HG02885 (cell line): Measurements from ENCODE around the gene CD200R1L.

ENCODE experiments used
- ATAC-seq: cut with Tn5 transposase; IDR thresholded peaks from one replicate; pipeline ENCODE4 v1.9.1; 2021; ENCODE audit warnings: mild to moderate bottlenecking; ENCODE audit not compliant: unreplicated experiment, poor library complexity

CD200R1L gene

GRCh38 chr3:112822064-112823055 is 24.3 kb downstream of the CD200R1L start:
- no peak for ATAC-seq

- no peak for ATAC-seq
These were observed 28.4 kb downstream of the CD200R1L start for GRCh38 chr3:112818289-112818688.

GRCh38 chr3:112817797-112818196 is 28.9 kb downstream of the CD200R1L start:
- no peak for ATAC-seq

- no peak for ATAC-seq
These were observed 29.4 kb downstream of the CD200R1L start for GRCh38 chr3:112817271-112817670.

GRCh38 chr3:112815981-112816380 is 30.7 kb downstream of the CD200R1L start:
- ATAC-seq, result no peak

GRCh38 chr3:112814266-112814665 is 32.4 kb downstream of the CD200R1L start:
- ATAC-seq, result no peak

GRCh38 chr3:112813723-112814171 is 32.9 kb downstream of the CD200R1L start:
- peak; percentile 73 for ATAC-seq

GRCh38 chr3:112813016-112813415 is 33.6 kb downstream of the CD200R1L start:
- no peak for ATAC-seq

- ATAC-seq, result no peak
These were observed 34.6 kb downstream of the CD200R1L start for GRCh38 chr3:112811917-112812660.

GRCh38 chr3:112811131-112811884 is 35.4 kb downstream of the CD200R1L start:
- ATAC-seq, result no peak

GRCh38 chr3:112810561-112810960 is 36.1 kb downstream of the CD200R1L start:
- ATAC-seq, result no peak

GRCh38 chr3:112808136-112808535 is 38.5 kb downstream of the CD200R1L start:
- ATAC-seq, result no peak

GRCh38 chr3:112807685-112808084 is 39.0 kb downstream of the CD200R1L start:
- ATAC-seq, result no peak

GRCh38 chr3:112806903-112807302 is 39.8 kb downstream of the CD200R1L start:
- ATAC-seq, result no peak

- no peak for ATAC-seq
These were observed 41.5 kb downstream of the CD200R1L start for GRCh38 chr3:112805126-112805525.

GRCh38 chr3:112804021-112804420 is 42.6 kb downstream of the CD200R1L start:
- ATAC-seq, result no peak

- no peak for ATAC-seq
These were observed 43.2 kb downstream of the CD200R1L start for GRCh38 chr3:112803467-112803866.

- ATAC-seq, result no peak
These were observed 44.3 kb downstream of the CD200R1L start for GRCh38 chr3:112802338-112802737.

GRCh38 chr3:112799946-112800345 is 46.7 kb downstream of the CD200R1L start:
- no peak for ATAC-seq

- ATAC-seq, result no peak
These were observed 52.0 kb downstream of the CD200R1L start for GRCh38 chr3:112794622-112795172.
